Nephron progenitor cell (in vitro differentiated cells): ENCODE results near the gene PRR7.

ENCODE experiments used
- DNase-seq: peaks from one replicate; pipeline ENCODE4 v3.0.0; 2021
- H3K27ac Mint-ChIP-seq: 2 replicates; pipeline ENCODE4 v1.8.0; 2021; ENCODE audit warnings: mild to moderate bottlenecking, moderate library complexity, mixed read lengths
- H3K27me3 Mint-ChIP-seq: 2 replicates; pipeline ENCODE4 v1.8.0; 2021; ENCODE audit warnings: mild to moderate bottlenecking, low read depth, mixed read lengths; ENCODE audit not compliant: poor library complexity
- H3K36me3 Mint-ChIP-seq: 2 replicates; pipeline ENCODE4 v1.8.0; 2021; ENCODE audit warnings: low read depth, mixed read lengths
- H3K4me1 Mint-ChIP-seq: 2 replicates; pipeline ENCODE4 v1.8.0; 2021; ENCODE audit warnings: mixed read lengths
- H3K4me3 Mint-ChIP-seq: 2 replicates; pipeline ENCODE4 v1.8.0; 2021; ENCODE audit warnings: mild to moderate bottlenecking, moderate library complexity, mixed read lengths
- H3K9me3 Mint-ChIP-seq: 2 replicates; pipeline ENCODE4 v1.8.0; 2021; ENCODE audit warnings: mild to moderate bottlenecking, moderate library complexity, mixed read lengths
- TF ChIP-seq, protein P1 (sequence below): fragments of 200-600 bp; sonication (generic); IDR thresholded peaks from 2 replicates; pipeline ENCODE4 v1.5.0; 2021; ENCODE audit warnings: antibody characterized with exemption

Gene PRR7, protein sequence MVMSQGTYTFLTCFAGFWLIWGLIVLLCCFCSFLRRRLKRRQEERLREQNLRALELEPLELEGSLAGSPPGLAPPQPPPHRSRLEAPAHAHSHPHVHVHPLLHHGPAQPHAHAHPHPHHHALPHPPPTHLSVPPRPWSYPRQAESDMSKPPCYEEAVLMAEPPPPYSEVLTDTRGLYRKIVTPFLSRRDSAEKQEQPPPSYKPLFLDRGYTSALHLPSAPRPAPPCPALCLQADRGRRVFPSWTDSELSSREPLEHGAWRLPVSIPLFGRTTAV

DNA sequence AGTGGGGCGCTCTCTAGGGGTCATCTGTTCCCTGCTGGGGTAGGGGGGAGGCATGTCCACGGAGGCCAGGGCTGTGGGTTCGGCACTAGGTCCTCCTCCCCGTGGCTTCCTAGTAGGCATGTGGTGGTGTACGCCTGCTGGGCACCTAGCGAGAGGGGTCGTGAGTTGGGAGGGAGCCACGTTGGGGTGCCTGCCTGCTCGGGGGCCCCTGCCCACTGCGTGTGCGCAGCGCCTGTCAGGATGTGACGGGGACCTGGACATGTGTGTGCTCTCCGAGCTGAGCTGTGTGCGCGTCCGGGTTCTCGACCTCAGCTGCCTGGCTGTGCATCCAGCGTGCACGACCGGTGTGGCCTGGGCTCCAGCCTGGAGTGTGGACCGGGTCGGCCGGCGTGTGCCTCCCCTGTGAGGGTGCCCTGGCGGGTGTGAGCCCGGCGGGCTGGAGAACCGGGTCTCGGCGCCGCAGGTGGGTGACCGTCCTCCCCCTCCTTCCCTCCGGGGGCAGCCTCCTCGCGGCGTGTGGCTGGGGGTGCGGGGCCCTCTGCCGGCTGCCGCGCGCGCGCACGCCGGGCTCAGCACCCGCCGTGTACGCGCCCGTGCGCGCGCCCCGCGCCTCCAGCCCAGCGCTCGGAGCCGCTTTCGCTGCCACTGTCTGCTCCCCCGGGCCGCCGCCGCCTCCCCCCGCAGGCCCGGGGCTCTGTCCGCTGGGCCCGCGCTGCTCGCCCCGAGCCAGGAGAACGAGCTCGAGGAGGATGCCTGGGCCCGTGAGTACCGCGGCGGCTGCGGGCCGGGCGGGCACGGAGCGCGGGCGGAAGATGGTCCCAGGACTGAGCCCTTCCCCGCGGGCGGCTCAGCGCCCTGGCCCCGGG is at the start of gene PRR7:
Gene PRR7 (plus strand): TSS at position 615 of the 866 bp plus-strand sequence. CDS start 8,254 bp downstream, outside the sequence.
- no peaks in the 10 kb centered on the region for H3K9me3 Mint-ChIP-seq
- peak within 1 kb of the TSS; percentile 47 for H3K27ac Mint-ChIP-seq

DNA sequence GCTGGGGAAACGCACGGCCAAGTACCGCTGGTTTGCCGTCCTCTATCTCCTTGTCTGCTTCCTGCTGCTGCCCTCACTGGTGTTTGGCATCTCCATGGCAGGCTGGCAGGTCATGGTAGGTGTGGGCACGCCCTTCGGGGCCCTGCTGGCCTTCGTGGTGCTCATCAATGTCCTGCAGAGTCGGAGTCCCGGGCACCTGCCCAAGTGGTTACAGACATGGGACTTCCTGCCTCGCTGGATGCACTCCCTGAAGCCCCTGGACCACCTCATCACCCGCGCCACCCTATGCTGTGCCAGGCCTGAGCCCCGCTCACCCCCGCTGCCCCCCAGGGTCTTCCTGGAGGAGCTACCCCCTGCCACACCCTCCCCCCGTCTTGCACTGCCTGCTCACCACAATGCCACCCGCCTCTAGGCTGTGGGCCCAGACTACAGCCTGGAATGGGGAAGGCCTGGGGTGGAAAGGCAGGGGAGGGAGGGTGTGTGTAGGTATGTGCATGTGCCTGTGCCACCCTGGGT is 48.7 kb upstream of the PRR7 start:
- peaks cover 33% of the 10 kb centered on the region for H3K27me3 Mint-ChIP-seq
- H3K9me3 Mint-ChIP-seq = no peaks in the 10 kb centered on the region
- H3K4me1 Mint-ChIP-seq = peaks cover 11% of the 10 kb centered on the region
- DNase-seq = no peak
- H3K27ac Mint-ChIP-seq = no peak overlapping the region
- H3K36me3 Mint-ChIP-seq = no peaks in the 10 kb centered on the region
- no peak overlapping the region for H3K4me3 Mint-ChIP-seq
- TF ChIP-seq, protein P1, sequence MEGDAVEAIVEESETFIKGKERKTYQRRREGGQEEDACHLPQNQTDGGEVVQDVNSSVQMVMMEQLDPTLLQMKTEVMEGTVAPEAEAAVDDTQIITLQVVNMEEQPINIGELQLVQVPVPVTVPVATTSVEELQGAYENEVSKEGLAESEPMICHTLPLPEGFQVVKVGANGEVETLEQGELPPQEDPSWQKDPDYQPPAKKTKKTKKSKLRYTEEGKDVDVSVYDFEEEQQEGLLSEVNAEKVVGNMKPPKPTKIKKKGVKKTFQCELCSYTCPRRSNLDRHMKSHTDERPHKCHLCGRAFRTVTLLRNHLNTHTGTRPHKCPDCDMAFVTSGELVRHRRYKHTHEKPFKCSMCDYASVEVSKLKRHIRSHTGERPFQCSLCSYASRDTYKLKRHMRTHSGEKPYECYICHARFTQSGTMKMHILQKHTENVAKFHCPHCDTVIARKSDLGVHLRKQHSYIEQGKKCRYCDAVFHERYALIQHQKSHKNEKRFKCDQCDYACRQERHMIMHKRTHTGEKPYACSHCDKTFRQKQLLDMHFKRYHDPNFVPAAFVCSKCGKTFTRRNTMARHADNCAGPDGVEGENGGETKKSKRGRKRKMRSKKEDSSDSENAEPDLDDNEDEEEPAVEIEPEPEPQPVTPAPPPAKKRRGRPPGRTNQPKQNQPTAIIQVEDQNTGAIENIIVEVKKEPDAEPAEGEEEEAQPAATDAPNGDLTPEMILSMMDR = no peak

More for the DNA sequence above, at the start of gene PRR7:
- DNase-seq = peak; percentile 75
- H3K4me3 Mint-ChIP-seq = peak within 1 kb of the TSS; percentile 80
- peaks cover 5% of the 10 kb centered on the region for H3K27me3 Mint-ChIP-seq
- H3K36me3 Mint-ChIP-seq = no peaks in the 10 kb centered on the region
- TF ChIP-seq, protein P1 = no peak
- peaks cover 44% of the 10 kb centered on the region for H3K4me1 Mint-ChIP-seq

DNA sequence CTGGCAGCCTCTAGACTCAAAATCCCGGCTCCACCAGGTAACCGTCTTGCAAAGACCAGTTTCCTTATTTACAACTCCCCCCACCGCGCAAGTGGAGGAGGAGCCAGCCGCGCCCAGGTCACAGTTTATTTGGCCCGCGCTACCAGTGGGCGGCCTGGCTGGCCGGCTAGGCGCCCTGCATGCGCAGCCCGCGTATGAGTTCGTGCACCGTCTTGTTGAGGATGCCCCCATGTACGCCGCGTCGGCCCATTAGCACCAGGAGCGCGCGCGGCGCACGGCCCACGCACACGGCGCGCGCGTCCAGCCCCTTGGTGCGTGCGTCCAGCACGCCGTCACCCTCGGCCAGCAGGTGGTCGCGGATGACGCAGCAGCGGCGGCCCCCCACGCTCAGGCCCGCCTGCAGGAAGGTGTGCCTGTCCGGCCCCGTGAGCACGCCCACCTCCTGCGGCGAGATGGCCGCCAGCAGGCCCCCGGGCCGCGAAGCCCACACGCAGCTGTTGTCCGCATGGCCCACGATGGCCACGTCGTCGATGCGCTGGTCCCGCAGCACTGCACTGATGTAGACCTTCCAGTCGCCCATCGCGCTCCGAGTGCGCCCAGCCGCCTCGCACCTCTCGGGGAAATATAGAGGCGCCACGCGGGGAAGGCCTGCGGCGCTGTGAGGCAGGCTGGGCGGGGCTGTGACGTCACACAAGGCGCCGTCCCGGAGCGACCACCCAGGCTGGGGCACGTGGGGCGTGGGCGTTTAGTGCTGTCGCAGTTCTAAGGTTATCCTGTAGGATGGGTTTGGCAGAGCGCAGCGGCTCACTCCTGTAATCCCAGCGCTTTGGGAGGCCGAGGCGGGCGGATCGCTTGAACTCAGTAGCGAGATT is 46.4 kb upstream of the PRR7 start, which contains the start of gene PFN3:
Gene PFN3 (minus strand): TSS at position 665 of the 872 bp plus-strand sequence. CDS start 85 bp downstream, at position 580.
- Mint-ChIP-seq H3K27ac (no peak within 1 kb of the TSS), H3K9me3 (no peaks in the 10 kb centered on the region), H3K27me3 (peaks cover 56% of the 10 kb centered on the region), H3K36me3 (no peaks in the 10 kb centered on the region), H3K4me1 (peaks cover 16% of the 10 kb centered on the region), H3K4me3 (no peak within 1 kb of the TSS)
- TF ChIP-seq, protein P1 = no peak
- DNase-seq = no peak

DNA sequence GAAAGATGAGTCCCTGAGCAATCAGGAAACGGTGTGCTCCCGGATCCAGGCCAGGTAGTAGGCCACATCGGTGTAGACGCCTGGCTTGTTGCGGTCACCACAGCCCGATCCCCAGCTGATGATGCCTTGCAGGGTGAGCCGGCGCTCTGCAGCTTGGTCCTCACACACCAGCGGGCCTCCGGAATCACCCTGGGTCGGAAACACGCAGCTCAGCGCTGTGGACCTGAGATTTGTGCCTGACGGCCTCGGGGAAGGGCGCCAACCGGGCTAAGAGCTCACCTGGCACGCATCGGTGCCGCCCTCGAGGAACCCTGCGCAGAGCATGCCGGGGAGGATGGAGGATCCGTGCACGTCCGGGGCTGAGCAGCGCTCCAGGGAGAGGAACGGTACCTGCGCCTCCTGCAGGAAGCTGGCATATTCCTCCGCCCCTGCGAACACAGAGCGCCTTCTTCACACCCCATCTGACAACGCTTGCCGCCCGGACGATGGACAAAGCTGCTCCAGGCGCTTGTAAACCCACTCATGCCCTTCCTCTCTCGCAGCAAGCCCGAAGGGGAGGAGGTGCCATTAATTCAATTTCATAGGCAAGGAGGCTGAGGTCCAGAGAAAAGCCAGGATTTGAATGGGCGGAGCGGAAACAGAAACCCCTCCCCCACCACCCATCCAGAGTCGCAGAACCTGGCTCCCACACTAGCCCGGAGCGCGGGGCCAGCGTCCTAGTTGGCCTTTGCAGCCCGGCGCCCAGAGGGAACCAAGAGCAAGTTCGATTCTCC is 44.2 kb upstream of the PRR7 start:
- H3K27me3 Mint-ChIP-seq = peaks cover 74% of the 10 kb centered on the region
- H3K9me3 Mint-ChIP-seq = no peaks in the 10 kb centered on the region
- peak; percentile 80 for DNase-seq

More for the DNA sequence above, 44.2 kb upstream of the PRR7 start:
- Mint-ChIP-seq H3K36me3 (no peaks in the 10 kb centered on the region), H3K4me1 (peaks cover 16% of the 10 kb centered on the region), H3K4me3 (peak overlapping the region; percentile 86), H3K27ac (no peak overlapping the region)
- TF ChIP-seq, protein P1 = peak; percentile 32
